Measurements from ENCODE around the gene CCP110.

Gene CCP110

DNA sequence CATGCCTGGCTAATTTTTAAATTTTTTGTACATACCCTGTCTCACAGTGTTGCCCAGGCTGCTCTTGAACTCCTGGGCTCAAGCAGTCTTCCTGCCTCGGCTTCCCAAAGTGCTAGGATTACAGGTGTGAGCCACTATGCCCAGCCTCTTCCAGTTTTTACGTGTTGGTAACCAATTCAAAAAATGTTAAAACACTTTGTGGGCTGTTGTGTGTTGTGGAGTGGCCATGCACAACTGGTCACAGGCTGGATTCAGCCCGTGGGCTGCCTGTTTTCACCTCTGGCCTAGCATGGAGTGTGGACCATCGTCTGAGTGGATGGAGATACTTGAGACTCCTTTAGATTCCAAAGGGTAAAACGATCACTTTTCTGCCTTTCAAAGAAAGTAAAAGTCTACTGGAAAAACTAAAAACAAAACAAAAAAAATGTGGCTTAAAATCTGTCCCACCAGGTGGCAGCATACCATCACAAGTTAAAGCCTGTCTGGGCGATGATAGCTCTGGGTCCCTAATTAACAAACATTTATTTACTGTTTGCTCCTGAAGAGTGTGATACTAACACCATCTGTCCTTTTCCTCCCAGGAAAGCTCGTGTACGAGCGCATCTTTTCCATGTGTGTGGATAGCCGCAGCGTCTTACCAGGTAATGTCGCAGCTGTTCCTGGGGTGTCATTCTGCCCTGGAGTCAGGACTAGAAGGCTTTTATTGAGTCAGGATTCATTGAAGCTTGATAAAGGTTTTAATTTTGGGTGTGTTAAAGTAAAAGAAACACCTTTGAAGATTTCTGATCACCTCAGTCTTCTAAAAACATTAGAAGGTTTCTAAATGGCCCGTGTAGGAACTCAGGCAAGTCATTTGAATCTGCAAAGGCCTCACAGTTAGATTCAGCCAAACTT, 77.6 kb downstream of the CCP110 start:
- TF ChIP-seq, protein P1, sequence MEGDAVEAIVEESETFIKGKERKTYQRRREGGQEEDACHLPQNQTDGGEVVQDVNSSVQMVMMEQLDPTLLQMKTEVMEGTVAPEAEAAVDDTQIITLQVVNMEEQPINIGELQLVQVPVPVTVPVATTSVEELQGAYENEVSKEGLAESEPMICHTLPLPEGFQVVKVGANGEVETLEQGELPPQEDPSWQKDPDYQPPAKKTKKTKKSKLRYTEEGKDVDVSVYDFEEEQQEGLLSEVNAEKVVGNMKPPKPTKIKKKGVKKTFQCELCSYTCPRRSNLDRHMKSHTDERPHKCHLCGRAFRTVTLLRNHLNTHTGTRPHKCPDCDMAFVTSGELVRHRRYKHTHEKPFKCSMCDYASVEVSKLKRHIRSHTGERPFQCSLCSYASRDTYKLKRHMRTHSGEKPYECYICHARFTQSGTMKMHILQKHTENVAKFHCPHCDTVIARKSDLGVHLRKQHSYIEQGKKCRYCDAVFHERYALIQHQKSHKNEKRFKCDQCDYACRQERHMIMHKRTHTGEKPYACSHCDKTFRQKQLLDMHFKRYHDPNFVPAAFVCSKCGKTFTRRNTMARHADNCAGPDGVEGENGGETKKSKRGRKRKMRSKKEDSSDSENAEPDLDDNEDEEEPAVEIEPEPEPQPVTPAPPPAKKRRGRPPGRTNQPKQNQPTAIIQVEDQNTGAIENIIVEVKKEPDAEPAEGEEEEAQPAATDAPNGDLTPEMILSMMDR (conservative IDR thresholded peaks at IDR 0.05), result peak; percentile 81
- TF ChIP-seq ZFX (IDR thresholded peaks at IDR 0.05), result no peak
- H3K27ac ChIP-seq, result no peak overlapping the region

Data from C4-2B (cell line).